Stimulated activated CD8-positive, alpha-beta memory T cell treated with anti-CD3 and anti-CD28 coated beads, Interleukin-2, amount 100 ng/mL, for 48 hours (primary cell): ENCODE results near the gene ABHD6.
"Not testable (repeated sequence)": the region's sequence is repeated elsewhere in the genome, so short reads cannot be mapped to it uniquely, and the experiment has no call there.

Experiments used
- DNase-seq, 2 donors: peaks; one replicate each; pipeline ENCODE4 v3.0.0-alpha.2; 2020; ENCODE audit warnings: low read depth in 2 of 2

The ABHD6 gene

GRCh38 chr3:58274027-58274614, 36.5 kb downstream of the ABHD6 start:
- no peak for DNase-seq

GRCh38 chr3:58281069-58281468, 43.5 kb downstream of the ABHD6 start:
- DNase-seq, result no peak

- no peak for DNase-seq
Observed at GRCh38 chr3:58285334-58285733, 47.7 kb downstream of the ABHD6 start.

- no peak for DNase-seq
Observed at GRCh38 chr3:58287354-58287753, 49.8 kb downstream of the ABHD6 start.

GRCh38 chr3:58288011-58288728, 50.6 kb downstream of the ABHD6 start:
- DNase-seq, result no peak

- DNase-seq, result not testable (repeated sequence)
Observed at GRCh38 chr3:58288964-58289613, 51.5 kb downstream of the ABHD6 start.

- DNase-seq, result not testable (repeated sequence)
Observed at GRCh38 chr3:58290446-58290845, 52.9 kb downstream of the ABHD6 start.

- no peak for DNase-seq
Observed at GRCh38 chr3:58291671-58292338, 54.2 kb downstream of the ABHD6 start.

GRCh38 chr3:58292866-58293265, 55.3 kb downstream of the ABHD6 start:
- no peak for DNase-seq

GRCh38 chr3:58293516-58293915, 55.9 kb downstream of the ABHD6 start:
- DNase-seq, result no peak

GRCh38 chr3:58296269-58296668, 58.7 kb downstream of the ABHD6 start:
- no peak for DNase-seq

GRCh38 chr3:58296843-58297242, 59.3 kb downstream of the ABHD6 start:
- DNase-seq, result no peak

GRCh38 chr3:58298190-58298589, 60.6 kb downstream of the ABHD6 start:
- DNase-seq, result no peak

- no peak for DNase-seq
Observed at GRCh38 chr3:58299075-58299474, 61.5 kb downstream of the ABHD6 start.

- DNase-seq, result no peak
Observed at GRCh38 chr3:58299839-58300516, 62.4 kb downstream of the ABHD6 start.

GRCh38 chr3:58305882-58306711, 68.5 kb downstream of the ABHD6 start, which contains the start of the genes HTD2 and RPP14:
TSS of gene HTD2 (plus strand) at chr3:58306520. CDS start at chr3:58317614, 11,094 bp downstream.
TSS of gene RPP14 (plus strand) at chr3:58306245. CDS start at chr3:58310330, 4,085 bp downstream.
- peak; percentile 98 to 99 for DNase-seq

- no peak for DNase-seq
Observed at GRCh38 chr3:58307639-58308215, 70.1 kb downstream of the ABHD6 start.

- DNase-seq, result no peak
Observed at GRCh38 chr3:58308728-58309127, 71.1 kb downstream of the ABHD6 start.

- no peak for DNase-seq
Observed at GRCh38 chr3:58317811-58318210, 80.2 kb downstream of the ABHD6 start.

- no peak for DNase-seq
Observed at GRCh38 chr3:58321791-58322190, 84.2 kb downstream of the ABHD6 start.
